Mucosa of descending colon (tissue), 3 donors: Measurements from ENCODE around the gene NIBAN1. TPM values are rescaled to one million over a fixed set of nuclear protein-coding genes. Genes with fewer than 3 reads are reported as not detected.

Experiments used
- ATAC-seq: fragments of 200-7000 bp; cut with Tn5 transposase; one replicate; pipeline ENCODE4 v1.9.1; 2020; ENCODE audit warnings: mild to moderate bottlenecking, moderate library complexity
- DNase-seq, 3 donors: peaks; one replicate each; pipeline ENCODE4 v3.0.0-alpha.2; 2020
- H3K36me3 ChIP-seq: fragments of 200-600 bp; one replicate; pipeline ENCODE4 v1.8.0; 2021; ENCODE audit warnings: low read depth, mild to moderate bottlenecking
- H3K4me1 ChIP-seq: fragments of 200-600 bp; one replicate; pipeline ENCODE4 v1.8.0; 2021; ENCODE audit warnings: low read depth, mild to moderate bottlenecking
- H3K4me3 ChIP-seq: fragments of 200-600 bp; one replicate; pipeline ENCODE4 v1.8.0; 2021; ENCODE audit warnings: mild to moderate bottlenecking
- H3K9me3 ChIP-seq: fragments of 200-600 bp; one replicate; pipeline ENCODE4 v1.8.0; 2021; ENCODE audit warnings: mild to moderate bottlenecking
- intact Hi-C, 2 donors: fragments of 100-400 bp; cut with DNase I in 1 of 2; cut with micrococcal nuclease in 1 of 2; formaldehyde crosslinking; loops; one replicate each; pipeline versions ENCODE4 v1.11.0 to v1.11.1; 2022; cut with DNase I, micrococcal nuclease
- total RNA-seq, 3 donors: library from RNA; stranded (reverse); fragmentation: NEBNext Ultra II Directional in 2 of 3; extraction: Animal tissue kit (Norgen Biotek cat#: 25700) in 2 of 3; gene quantifications; one replicate each; pipeline versions ENCODE4 v1.2.1 to v1.2.4, GENCODE V29; 2021 to 2023
- TF ChIP-seq, protein P1 (sequence below): fragments of 200-600 bp; IDR thresholded peaks from one replicate; pipeline ENCODE4 v1.8.0; 2022; ENCODE audit warnings: antibody characterized with exemption, mild to moderate bottlenecking
- donor health status: DM: no; HTN: no; CAD: no; lungs with moderate emphysema.
- donor health status: DM: no; HTN: no; CAD: no.
- donor health status: DM: no; HTN: yes; CAD: no.

NIBAN1 gene
- total RNA-seq, 3 donors from 2014 or later: 6.5 to 209 (median 17.2) TPM

DNA sequence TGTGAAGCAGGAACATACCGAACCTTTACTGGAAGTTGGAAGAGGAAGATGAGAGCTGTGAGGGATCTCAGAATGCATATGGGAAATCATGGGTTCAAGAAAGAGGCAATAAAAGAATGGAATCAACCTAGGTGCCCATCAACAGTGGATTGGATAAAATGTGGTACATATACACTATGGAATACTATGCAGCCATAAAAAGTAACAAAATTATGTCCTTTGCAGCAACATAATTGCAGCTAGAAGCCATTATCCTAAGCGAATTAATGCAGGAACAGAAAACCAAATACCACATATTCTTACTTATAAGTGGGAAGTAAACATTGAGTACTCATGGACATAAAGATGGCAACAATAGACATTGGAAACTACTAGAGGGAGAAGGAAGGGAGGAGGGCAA is 40.4 kb downstream of the NIBAN1 start:
- TF ChIP-seq, protein P1, sequence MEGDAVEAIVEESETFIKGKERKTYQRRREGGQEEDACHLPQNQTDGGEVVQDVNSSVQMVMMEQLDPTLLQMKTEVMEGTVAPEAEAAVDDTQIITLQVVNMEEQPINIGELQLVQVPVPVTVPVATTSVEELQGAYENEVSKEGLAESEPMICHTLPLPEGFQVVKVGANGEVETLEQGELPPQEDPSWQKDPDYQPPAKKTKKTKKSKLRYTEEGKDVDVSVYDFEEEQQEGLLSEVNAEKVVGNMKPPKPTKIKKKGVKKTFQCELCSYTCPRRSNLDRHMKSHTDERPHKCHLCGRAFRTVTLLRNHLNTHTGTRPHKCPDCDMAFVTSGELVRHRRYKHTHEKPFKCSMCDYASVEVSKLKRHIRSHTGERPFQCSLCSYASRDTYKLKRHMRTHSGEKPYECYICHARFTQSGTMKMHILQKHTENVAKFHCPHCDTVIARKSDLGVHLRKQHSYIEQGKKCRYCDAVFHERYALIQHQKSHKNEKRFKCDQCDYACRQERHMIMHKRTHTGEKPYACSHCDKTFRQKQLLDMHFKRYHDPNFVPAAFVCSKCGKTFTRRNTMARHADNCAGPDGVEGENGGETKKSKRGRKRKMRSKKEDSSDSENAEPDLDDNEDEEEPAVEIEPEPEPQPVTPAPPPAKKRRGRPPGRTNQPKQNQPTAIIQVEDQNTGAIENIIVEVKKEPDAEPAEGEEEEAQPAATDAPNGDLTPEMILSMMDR: no peak
- Histone ChIP-seq H3K4me1 (no peaks in the 10 kb centered on the region), H3K36me3 (no peaks in the 10 kb centered on the region), H3K4me3 (no peak overlapping the region), H3K9me3 (no peaks in the 10 kb centered on the region)
- DNase-seq: no peak
- intact Hi-C loops: no loop called here
- no peak for ATAC-seq

DNA sequence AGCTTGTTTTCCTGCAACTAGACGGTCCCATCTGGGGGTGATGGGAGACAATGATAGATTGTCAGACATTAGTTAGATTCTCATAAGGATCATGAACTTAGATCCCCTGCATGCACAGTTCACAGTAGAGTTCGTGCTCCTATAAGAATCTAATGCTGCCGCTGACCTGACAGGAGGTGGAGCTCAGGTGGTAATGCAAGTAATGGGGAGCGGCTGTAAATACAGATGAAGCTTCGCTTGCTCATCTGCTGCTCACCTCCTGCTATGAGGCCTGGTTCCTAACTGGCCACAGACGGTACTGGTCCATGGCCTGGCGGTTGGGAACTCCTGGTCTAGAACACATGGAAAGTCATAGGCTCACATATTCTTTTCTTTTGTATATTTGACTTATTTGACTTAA is 42.0 kb downstream of the NIBAN1 start:
- Histone ChIP-seq H3K4me3 (no peak overlapping the region), H3K4me1 (no peaks in the 10 kb centered on the region), H3K36me3 (no peaks in the 10 kb centered on the region), H3K9me3 (no peaks in the 10 kb centered on the region)
- TF ChIP-seq, protein P1: no peak
- intact Hi-C loops: no loop called here
- no peak for ATAC-seq
- DNase-seq: no peak

DNA sequence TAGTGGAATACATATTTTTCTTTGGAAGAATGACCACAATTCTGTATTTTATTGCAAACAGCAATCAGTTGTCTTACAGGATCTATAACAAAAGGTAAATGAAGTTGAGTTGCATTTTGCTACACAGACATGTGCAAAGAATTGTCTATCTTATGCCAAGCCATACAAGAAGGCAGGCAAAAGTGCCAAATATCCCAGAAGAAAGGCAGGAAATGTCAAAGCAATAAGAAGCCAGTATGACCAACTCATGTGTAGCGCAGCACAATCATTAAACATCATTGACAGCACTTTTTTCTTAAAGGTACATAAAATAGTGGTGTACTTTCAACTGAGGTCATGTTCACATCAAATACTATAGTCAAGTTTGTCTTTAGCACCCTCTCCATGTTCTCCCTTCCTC is 42.7 kb downstream of the NIBAN1 start:
- no peaks in the 10 kb centered on the region for H3K36me3 ChIP-seq
- H3K4me3 ChIP-seq: no peak overlapping the region
- intact Hi-C loops: no loop called here
- H3K9me3 ChIP-seq: no peaks in the 10 kb centered on the region
- ATAC-seq (no peak), DNase-seq (no peak)
- TF ChIP-seq, protein P1: no peak
- H3K4me1 ChIP-seq: no peaks in the 10 kb centered on the region

DNA sequence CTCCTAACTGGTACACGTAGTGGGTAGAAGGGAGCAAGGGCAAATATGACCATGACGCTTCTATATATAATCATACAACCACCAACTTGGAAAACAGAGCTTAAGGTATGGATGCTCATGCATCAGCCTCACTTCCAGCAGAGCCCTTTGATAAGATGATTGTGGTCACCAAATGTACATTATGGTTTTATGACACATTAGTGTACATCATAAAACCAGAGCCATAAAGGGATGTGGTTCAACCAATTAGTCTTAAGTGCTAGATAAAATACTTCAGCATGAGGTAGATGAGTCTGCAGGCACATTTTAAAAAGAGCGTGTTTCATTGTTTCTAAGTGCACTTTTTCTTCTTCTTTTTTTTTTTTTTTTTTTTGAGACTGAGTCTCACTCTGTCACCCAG is 43.7 kb downstream of the NIBAN1 start:
- Histone ChIP-seq H3K36me3 (no peaks in the 10 kb centered on the region), H3K4me1 (no peaks in the 10 kb centered on the region), H3K4me3 (no peak overlapping the region), H3K9me3 (no peaks in the 10 kb centered on the region)
- peak; percentile 93 for ATAC-seq
- TF ChIP-seq, protein P1: no peak
- no peak for DNase-seq
- intact Hi-C loops: no loop called here

DNA sequence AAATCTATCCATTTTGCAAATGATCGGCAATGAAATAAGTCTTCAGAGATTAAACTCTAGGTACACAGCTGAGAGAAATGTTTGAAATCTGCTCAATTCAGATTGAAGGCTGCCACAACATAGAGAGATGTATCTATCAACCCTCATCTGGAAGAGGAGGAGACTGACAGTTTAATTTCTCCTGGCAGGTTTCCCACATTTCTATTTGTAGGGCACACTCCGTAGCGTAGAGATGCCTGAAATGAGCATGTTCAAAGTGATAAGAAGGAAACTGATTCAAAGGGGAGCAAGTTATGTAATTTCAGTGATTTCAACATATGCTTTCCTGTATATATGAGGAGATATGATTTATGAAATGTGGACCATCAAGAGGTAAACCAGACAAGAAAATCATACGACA is 44.1 kb downstream of the NIBAN1 start:
- TF ChIP-seq, protein P1: no peak
- no peak for DNase-seq
- intact Hi-C loops: no loop called here

DNA sequence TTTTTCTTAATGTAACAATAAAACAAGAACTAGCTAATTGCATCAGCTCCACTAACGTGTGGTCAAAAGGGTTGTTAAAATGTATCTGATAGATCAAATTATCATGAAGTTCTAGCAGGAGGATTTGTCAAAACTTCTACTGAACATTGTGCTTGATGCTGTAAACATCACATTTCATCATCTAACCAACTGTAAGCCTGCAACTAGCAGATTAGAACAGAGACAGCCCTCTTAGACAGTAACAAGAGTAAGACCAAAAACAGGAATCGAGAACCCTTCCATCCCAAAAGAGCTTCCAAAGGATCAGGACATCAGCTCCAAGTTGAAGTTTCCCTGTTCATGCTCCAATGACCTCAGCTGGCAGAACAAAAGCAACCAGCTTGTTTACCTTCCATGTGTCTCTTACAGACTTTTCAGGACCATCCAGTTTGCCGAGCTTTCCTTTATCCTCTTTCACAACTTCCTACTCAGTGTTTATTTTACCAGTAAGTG is 44.6 kb downstream of the NIBAN1 start:
- ATAC-seq (peak; percentile 18), DNase-seq (no peak)
- intact Hi-C loops: no loop called here
- Histone ChIP-seq H3K4me3 (no peak overlapping the region), H3K9me3 (no peaks in the 10 kb centered on the region), H3K36me3 (no peaks in the 10 kb centered on the region), H3K4me1 (no peaks in the 10 kb centered on the region)
- TF ChIP-seq, protein P1: no peak

More for the DNA sequence above, 44.1 kb downstream of the NIBAN1 start:
- Histone ChIP-seq H3K4me1 (no peaks in the 10 kb centered on the region), H3K36me3 (no peaks in the 10 kb centered on the region), H3K4me3 (no peak overlapping the region), H3K9me3 (no peaks in the 10 kb centered on the region)
- no peak for ATAC-seq
